BLaER1 (cell line): ENCODE data around the gene HTN3.
"Not testable (repeated sequence)": the region's sequence is repeated elsewhere in the genome, so short reads cannot be mapped to it uniquely, and the experiment has no call there.

Source experiments
- H3K27ac ChIP-seq: shearing (Covaris generic); formaldehyde crosslinking; 2 replicates; pipeline ENCODE4 v1.8.1; 2022
- H3K27me3 ChIP-seq: shearing (Covaris generic); formaldehyde crosslinking; 2 replicates; pipeline ENCODE4 v1.8.1; 2022
- H3K36me3 ChIP-seq: shearing (Covaris generic); formaldehyde crosslinking; 2 replicates; pipeline ENCODE4 v1.8.1; 2022
- H3K4me1 ChIP-seq: shearing (Covaris generic); formaldehyde crosslinking; 2 replicates; pipeline ENCODE4 v1.8.1; 2022
- H3K4me2 ChIP-seq: shearing (Covaris generic); formaldehyde crosslinking; 2 replicates; pipeline ENCODE4 v1.8.1; 2022
- H3K4me3 ChIP-seq: shearing (Covaris generic); formaldehyde crosslinking; 2 replicates; pipeline ENCODE4 v1.8.1; 2022
- H3K9ac ChIP-seq: shearing (Covaris generic); formaldehyde crosslinking; 2 replicates; pipeline ENCODE4 v1.8.1; 2022
- H3K9me3 ChIP-seq: shearing (Covaris generic); formaldehyde crosslinking; 2 replicates; pipeline ENCODE4 v1.8.1; 2022
- H4K20me1 ChIP-seq: shearing (Covaris generic); formaldehyde crosslinking; 2 replicates; pipeline ENCODE4 v1.8.1; 2022
- Cebpa-rat ChIP-seq: shearing (Covaris generic); IDR thresholded peaks from 2 replicates; pipeline ENCODE4 v1.8.1; 2022

The HTN3 gene

GRCh38 chr4:70028159-70028558 lies at the start of gene HTN3:
Gene HTN3 (plus strand): TSS chr4:70028459. CDS start chr4:70030741, 2,282 bp downstream.
- not testable (repeated sequence) for H3K27me3 ChIP-seq, H3K4me1 ChIP-seq, H3K4me3 ChIP-seq, H3K36me3 ChIP-seq, H3K9me3 ChIP-seq, H3K9ac ChIP-seq, H4K20me1 ChIP-seq, H3K27ac ChIP-seq, H3K4me2 ChIP-seq

- no peak for TF ChIP-seq Cebpa-rat
- H3K27ac ChIP-seq = no peak overlapping the region
- H3K4me2 ChIP-seq = no peak overlapping the region
- no peak overlapping the region for H3K9ac ChIP-seq
- no peaks in the 10 kb centered on the region for H3K4me1 ChIP-seq
- no peaks in the 10 kb centered on the region for H3K9me3 ChIP-seq
- no peaks in the 10 kb centered on the region for H3K27me3 ChIP-seq
- no peaks in the 10 kb centered on the region for H4K20me1 ChIP-seq
- no peak overlapping the region for H3K4me3 ChIP-seq
- no peaks in the 10 kb centered on the region for H3K36me3 ChIP-seq
Measured at GRCh38 chr4:69984030-69984443, 44.2 kb upstream of the HTN3 start.

- Histone ChIP-seq H3K4me1 (no peaks in the 10 kb centered on the region), H3K9me3 (no peaks in the 10 kb centered on the region), H3K36me3 (no peaks in the 10 kb centered on the region), H3K4me3 (no peak overlapping the region), H3K27ac (no peak overlapping the region), H3K9ac (no peak overlapping the region), H4K20me1 (no peaks in the 10 kb centered on the region), H3K27me3 (no peaks in the 10 kb centered on the region), H3K4me2 (no peak overlapping the region)
- TF ChIP-seq Cebpa-rat = no peak
Measured at GRCh38 chr4:69986663-69987062, 41.6 kb upstream of the HTN3 start.

GRCh38 chr4:69991016-69991415 lies 37.2 kb upstream of the HTN3 start:
- Histone ChIP-seq H4K20me1 (no peaks in the 10 kb centered on the region), H3K36me3 (no peaks in the 10 kb centered on the region), H3K4me3 (no peak overlapping the region), H3K4me2 (no peak overlapping the region), H3K9ac (no peak overlapping the region), H3K27me3 (no peaks in the 10 kb centered on the region), H3K27ac (no peak overlapping the region), H3K4me1 (no peaks in the 10 kb centered on the region), H3K9me3 (no peaks in the 10 kb centered on the region)
- no peak for TF ChIP-seq Cebpa-rat

GRCh38 chr4:69994782-69995181 lies 33.5 kb upstream of the HTN3 start:
- Histone ChIP-seq H3K27ac (no peak overlapping the region), H3K4me3 (no peak overlapping the region)
- TF ChIP-seq Cebpa-rat = no peak

DNA sequence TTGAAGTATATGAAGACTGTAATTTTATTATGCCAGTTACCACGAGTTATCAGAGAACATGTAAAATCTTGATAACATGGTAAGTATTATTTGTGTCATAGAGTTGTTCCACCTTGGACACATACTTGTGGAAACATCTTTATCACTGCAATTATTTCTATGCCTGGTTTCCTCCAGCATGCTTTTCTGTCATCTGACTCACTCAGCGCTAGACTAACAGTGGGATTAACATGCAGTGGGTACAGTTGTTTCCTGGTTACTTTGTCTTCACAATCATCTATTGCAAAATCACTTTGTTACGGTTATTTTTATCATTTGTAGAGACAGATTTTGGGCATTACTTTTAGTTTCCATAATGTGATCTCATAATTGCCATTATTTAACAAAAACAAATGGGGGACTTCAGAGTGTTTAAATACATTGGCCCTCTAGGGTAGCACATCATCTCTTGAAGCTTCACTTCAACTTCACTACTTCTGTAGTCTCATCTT lies 32.7 kb upstream of the HTN3 start, which contains the start of gene STATH:
Gene STATH, plus strand, starts transcription at position 441 of the 491 bp plus-strand sequence. CDS start 2,472 bp downstream, outside the sequence.
- TF ChIP-seq Cebpa-rat = no peak
- H3K9ac ChIP-seq = no peak within 1 kb of the TSS
- no peak within 1 kb of the TSS for H3K4me2 ChIP-seq
- H3K36me3 ChIP-seq = no peaks in the 10 kb centered on the region
- no peaks in the 10 kb centered on the region for H4K20me1 ChIP-seq
- H3K27me3 ChIP-seq = no peaks in the 10 kb centered on the region
- no peaks in the 10 kb centered on the region for H3K9me3 ChIP-seq
- no peak within 1 kb of the TSS for H3K4me3 ChIP-seq
- no peak within 1 kb of the TSS for H3K27ac ChIP-seq
- H3K4me1 ChIP-seq = no peaks in the 10 kb centered on the region

More at GRCh38 chr4:69994782-69995181, 33.5 kb upstream of the HTN3 start:
- H3K4me1 ChIP-seq = no peaks in the 10 kb centered on the region
- no peaks in the 10 kb centered on the region for H3K27me3 ChIP-seq
- H3K36me3 ChIP-seq = no peaks in the 10 kb centered on the region
- H3K9me3 ChIP-seq = no peaks in the 10 kb centered on the region
- H3K9ac ChIP-seq = no peak overlapping the region
- no peak overlapping the region for H3K4me2 ChIP-seq
- no peaks in the 10 kb centered on the region for H4K20me1 ChIP-seq

DNA sequence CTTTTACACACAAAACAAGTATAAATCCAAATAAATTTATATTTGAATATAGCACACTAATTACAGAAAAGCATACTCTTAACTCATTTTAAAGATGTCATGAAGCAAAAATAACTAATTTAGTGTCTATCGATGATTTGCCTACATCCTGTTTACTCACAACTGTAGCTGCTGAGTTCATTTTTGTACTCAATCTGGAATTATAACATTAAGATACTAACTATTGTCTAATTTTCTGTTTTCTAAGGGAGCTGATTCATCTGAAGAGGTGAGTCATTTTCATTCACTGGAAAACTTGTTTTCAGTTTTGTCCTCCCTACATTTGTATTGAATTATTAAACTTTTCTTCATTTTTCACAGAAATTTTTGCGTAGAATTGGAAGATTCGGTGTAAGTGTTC lies 28.8 kb upstream of the HTN3 start:
- H3K27ac ChIP-seq = no peak overlapping the region
- no peak overlapping the region for H3K9ac ChIP-seq
- no peak overlapping the region for H3K4me3 ChIP-seq
- no peak overlapping the region for H3K4me2 ChIP-seq
- no peaks in the 10 kb centered on the region for H3K27me3 ChIP-seq
- H3K4me1 ChIP-seq = no peaks in the 10 kb centered on the region
- no peaks in the 10 kb centered on the region for H3K36me3 ChIP-seq
- no peaks in the 10 kb centered on the region for H3K9me3 ChIP-seq
- no peaks in the 10 kb centered on the region for H4K20me1 ChIP-seq
- TF ChIP-seq Cebpa-rat = no peak

- Histone ChIP-seq H3K36me3 (no peaks in the 10 kb centered on the region), H3K4me3 (no peak overlapping the region), H3K9me3 (no peaks in the 10 kb centered on the region), H3K4me1 (no peaks in the 10 kb centered on the region), H3K27ac (no peak overlapping the region), H3K9ac (no peak overlapping the region), H3K4me2 (no peak overlapping the region), H3K27me3 (no peaks in the 10 kb centered on the region), H4K20me1 (no peaks in the 10 kb centered on the region)
- TF ChIP-seq Cebpa-rat = no peak
Measured at GRCh38 chr4:70000711-70001110, 27.5 kb upstream of the HTN3 start.

DNA sequence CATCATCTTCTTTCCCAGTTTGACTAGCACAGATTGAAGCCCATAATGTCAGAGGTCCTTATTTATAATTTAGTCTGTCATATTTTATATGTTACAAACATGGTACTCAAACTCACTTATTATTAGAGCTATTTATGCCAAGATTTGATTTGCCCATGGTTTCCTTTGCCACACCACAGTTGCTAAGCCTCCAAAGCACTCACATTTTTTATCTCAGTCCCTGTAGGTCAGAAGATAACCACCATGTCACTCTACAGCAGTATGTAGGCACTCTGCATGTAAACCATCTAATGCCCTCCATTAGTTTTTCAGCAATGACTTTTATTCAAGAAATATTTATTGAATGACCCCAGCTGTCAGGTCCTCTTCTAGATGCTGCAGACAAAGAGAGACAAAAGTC lies 25.8 kb upstream of the HTN3 start:
- no peak overlapping the region for H3K4me3 ChIP-seq
- no peaks in the 10 kb centered on the region for H3K27me3 ChIP-seq
- H4K20me1 ChIP-seq = no peaks in the 10 kb centered on the region
- H3K27ac ChIP-seq = no peak overlapping the region
- no peaks in the 10 kb centered on the region for H3K9me3 ChIP-seq
- no peak overlapping the region for H3K9ac ChIP-seq
- TF ChIP-seq Cebpa-rat = no peak
- H3K4me2 ChIP-seq = no peak overlapping the region
- H3K36me3 ChIP-seq = no peaks in the 10 kb centered on the region
- H3K4me1 ChIP-seq = no peaks in the 10 kb centered on the region

GRCh38 chr4:70008771-70009170 lies 19.5 kb upstream of the HTN3 start:
- H4K20me1 ChIP-seq = no peaks in the 10 kb centered on the region
- H3K27me3 ChIP-seq = no peaks in the 10 kb centered on the region
- H3K4me1 ChIP-seq = no peaks in the 10 kb centered on the region
- no peak overlapping the region for H3K27ac ChIP-seq
- H3K36me3 ChIP-seq = no peaks in the 10 kb centered on the region
- H3K4me2 ChIP-seq = no peak overlapping the region
- no peak overlapping the region for H3K9ac ChIP-seq
- TF ChIP-seq Cebpa-rat = no peak
- H3K4me3 ChIP-seq = no peak overlapping the region
- no peaks in the 10 kb centered on the region for H3K9me3 ChIP-seq

GRCh38 chr4:70019006-70019405 lies 9.3 kb upstream of the HTN3 start:
- not testable (repeated sequence) for H3K9me3 ChIP-seq, H3K36me3 ChIP-seq, H3K4me2 ChIP-seq, H4K20me1 ChIP-seq, H3K4me3 ChIP-seq, H3K27me3 ChIP-seq, H3K27ac ChIP-seq, H3K4me1 ChIP-seq, H3K9ac ChIP-seq
